Fibroblast of pulmonary artery (primary cell): Measurements from ENCODE around the gene NCR3LG1.
A peak's percentile ranks its signal among the peaks of the same experiment; 100 is the strongest.

Source experiments
- DNase-seq: peaks from one replicate; pipeline ENCODE4 v3.0.0-alpha.2; 2010; ENCODE audit warnings: low read depth
- H3K4me3 ChIP-seq: replicated peaks from 2 replicates; pipeline ENCODE4 v1.5.1; 2011; ENCODE audit warnings: low read depth, mild to moderate bottlenecking, control low read depth, low read length, moderate library complexity
- CTCF ChIP-seq: IDR thresholded peaks from 2 replicates; pipeline ENCODE4 v1.5.1; 2011; ENCODE audit warnings: mild to moderate bottlenecking, control low read depth, low read length, inconsistent platforms; ENCODE audit errors: missing control alignments

The NCR3LG1 gene

GRCh38 chr11:17403980-17404759 is 52.6 kb downstream of the NCR3LG1 start:
- no peak for TF ChIP-seq CTCF
- H3K4me3 ChIP-seq: no peak overlapping the region
- DNase-seq: peak; percentile 10

GRCh38 chr11:17405232-17406005 is 53.8 kb downstream of the NCR3LG1 start:
- peak; percentile 2 for TF ChIP-seq CTCF
- no peak overlapping the region for H3K4me3 ChIP-seq
- peak; percentile 21 for DNase-seq

DNA sequence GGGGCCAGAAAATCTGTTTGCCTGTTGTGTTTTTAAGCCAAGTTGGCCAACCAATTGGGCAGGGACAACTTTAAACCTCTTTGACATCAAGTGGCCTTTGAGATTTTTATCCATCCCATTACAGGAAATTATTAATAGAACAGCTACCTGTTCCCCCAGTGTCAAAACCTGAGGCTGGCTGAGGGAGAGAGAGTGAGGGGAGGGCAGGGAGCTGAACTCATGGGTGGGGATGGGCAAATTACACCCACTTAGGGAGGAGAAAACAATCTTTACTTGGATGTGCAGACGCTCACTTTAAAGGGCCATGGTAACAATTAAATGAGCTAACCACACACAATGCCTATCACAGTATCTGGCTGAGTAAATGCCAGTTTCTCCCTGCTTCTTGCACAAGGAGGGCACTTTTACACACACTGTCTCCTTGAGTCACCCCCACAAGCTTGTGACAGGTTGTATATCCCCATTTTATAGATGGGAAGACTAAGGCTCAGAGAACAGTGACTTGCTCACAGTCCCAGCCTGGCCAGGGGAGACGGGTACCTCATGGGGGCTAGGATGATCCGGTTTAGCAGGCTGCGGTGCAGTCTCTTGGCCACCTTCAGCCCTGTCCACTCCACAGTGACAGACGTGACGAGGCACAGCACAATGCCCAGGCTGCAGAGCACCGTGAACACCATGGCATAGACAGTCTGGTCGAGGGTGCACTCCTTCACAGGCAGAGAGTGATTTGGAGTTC is 54.6 kb downstream of the NCR3LG1 start:
- no peak overlapping the region for H3K4me3 ChIP-seq
- TF ChIP-seq CTCF: no peak
- DNase-seq: no peak

DNA sequence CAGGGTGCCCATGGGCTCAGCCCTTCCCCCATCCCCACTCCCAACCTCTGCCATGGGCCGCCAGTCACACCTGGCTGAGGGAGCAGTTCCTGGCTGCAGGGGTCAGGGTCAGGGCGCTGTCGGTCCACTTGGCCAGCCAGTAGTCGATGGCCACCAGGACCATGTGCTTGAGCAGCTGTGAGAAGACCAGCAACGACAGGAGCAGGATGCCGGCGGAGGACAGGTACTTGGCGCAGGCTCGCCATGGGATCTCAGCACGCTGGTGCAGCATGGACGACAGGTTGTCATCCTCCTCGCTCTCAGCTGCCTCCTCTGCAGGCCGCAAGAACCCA is 55.2 kb downstream of the NCR3LG1 start:
- no peak overlapping the region for H3K4me3 ChIP-seq
- DNase-seq: no peak
- no peak for TF ChIP-seq CTCF

GRCh38 chr11:17407575-17407974 is 56.0 kb downstream of the NCR3LG1 start:
- TF ChIP-seq CTCF: no peak

DNA sequence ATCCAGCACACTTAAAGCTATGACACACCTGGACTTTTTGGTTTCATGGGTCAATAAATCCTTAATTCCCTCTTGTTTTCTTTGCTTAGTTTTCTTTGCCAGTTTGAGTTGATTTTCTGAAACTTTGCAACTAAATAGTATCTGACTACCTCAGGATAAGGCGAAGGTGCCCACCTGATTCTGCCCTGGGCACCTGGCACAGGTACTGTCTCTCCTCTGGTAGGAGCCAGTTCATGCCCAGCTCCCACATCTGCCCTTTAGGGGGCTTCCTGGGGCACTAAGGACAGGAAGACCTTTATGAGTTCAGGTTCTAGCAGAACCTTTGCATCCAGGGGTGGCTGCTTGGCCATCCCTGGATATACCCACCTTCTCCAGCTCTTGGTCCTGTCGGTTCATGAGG is 56.4 kb downstream of the NCR3LG1 start:
- H3K4me3 ChIP-seq: no peak overlapping the region
- DNase-seq: no peak
- no peak for TF ChIP-seq CTCF

More at GRCh38 chr11:17407575-17407974, 56.0 kb downstream of the NCR3LG1 start:
- H3K4me3 ChIP-seq: no peak overlapping the region
- DNase-seq: no peak
